PFSK-1 (cell line): ENCODE data around the gene ZNF19.

ENCODE experiments used
- FOXP2 ChIP-seq: optimal IDR thresholded peaks from 2 replicates; pipeline ENCODE3; 2011; ENCODE audit warnings: borderline replicate concordance, control low read depth, inconsistent platforms; ENCODE audit not compliant: insufficient read depth; ENCODE audit errors: extremely low read length, extremely low read depth
- POLR2AphosphoS5 ChIP-seq: IDR thresholded peaks from 2 replicates; pipeline ENCODE4 v1.6.1; 2012; ENCODE audit warnings: low read depth, mild to moderate bottlenecking, control low read depth, low read length, moderate library complexity
- SIN3A ChIP-seq: IDR thresholded peaks from 2 replicates; pipeline ENCODE4 v1.6.1; 2012; ENCODE audit warnings: mild to moderate bottlenecking, low read length, moderate library complexity, borderline replicate concordance; ENCODE audit not compliant: insufficient read depth
- TAF1 ChIP-seq: IDR thresholded peaks from 2 replicates; pipeline ENCODE4 v1.6.1; 2012; ENCODE audit warnings: low read length, control low read depth, borderline replicate concordance; ENCODE audit not compliant: insufficient read depth
- TF ChIP-seq, protein P1 (sequence below), 2 experiments: IDR thresholded peaks; 2 replicates each; pipeline versions ENCODE4 v1.6.1 to v1.8.0; 2011 to 2012; ENCODE audit warnings: low read depth in 2 of 2, low read length in 2 of 2, control low read depth in 1 of 2, inconsistent platforms in 1 of 2, mild to moderate bottlenecking in 1 of 2, moderate library complexity in 1 of 2; ENCODE audit not compliant: insufficient read depth in 1 of 2

Gene ZNF19

DNA sequence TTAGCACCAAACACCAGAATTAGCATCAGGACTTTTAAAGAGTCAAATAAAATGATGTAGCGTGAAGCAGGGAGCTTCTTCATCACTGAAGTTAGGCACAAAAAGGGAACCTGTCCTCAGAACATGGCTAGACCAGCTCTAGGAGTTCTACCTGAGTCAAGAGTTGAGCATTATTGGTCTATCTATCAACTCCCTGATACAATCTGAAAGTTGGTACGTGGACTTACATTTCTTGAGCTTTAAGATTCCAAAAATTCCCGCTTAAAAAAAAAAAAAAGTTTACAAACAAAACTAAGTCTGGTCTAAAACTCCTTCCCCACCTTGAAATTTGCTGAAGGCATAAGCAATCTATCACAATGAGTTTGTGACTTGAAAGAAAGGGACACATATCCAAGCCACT lies 59.5 kb downstream of the ZNF19 start:
- TF ChIP-seq, protein P1, sequence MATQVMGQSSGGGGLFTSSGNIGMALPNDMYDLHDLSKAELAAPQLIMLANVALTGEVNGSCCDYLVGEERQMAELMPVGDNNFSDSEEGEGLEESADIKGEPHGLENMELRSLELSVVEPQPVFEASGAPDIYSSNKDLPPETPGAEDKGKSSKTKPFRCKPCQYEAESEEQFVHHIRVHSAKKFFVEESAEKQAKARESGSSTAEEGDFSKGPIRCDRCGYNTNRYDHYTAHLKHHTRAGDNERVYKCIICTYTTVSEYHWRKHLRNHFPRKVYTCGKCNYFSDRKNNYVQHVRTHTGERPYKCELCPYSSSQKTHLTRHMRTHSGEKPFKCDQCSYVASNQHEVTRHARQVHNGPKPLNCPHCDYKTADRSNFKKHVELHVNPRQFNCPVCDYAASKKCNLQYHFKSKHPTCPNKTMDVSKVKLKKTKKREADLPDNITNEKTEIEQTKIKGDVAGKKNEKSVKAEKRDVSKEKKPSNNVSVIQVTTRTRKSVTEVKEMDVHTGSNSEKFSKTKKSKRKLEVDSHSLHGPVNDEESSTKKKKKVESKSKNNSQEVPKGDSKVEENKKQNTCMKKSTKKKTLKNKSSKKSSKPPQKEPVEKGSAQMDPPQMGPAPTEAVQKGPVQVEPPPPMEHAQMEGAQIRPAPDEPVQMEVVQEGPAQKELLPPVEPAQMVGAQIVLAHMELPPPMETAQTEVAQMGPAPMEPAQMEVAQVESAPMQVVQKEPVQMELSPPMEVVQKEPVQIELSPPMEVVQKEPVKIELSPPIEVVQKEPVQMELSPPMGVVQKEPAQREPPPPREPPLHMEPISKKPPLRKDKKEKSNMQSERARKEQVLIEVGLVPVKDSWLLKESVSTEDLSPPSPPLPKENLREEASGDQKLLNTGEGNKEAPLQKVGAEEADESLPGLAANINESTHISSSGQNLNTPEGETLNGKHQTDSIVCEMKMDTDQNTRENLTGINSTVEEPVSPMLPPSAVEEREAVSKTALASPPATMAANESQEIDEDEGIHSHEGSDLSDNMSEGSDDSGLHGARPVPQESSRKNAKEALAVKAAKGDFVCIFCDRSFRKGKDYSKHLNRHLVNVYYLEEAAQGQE (IDR thresholded peaks at IDR 0.05; ENCODE audit: insufficient read depth in 1 of 2, low read depth in 2 of 2, low read length in 2 of 2): no peak
- TF ChIP-seq FOXP2 (no peak), SIN3A (no peak), POLR2AphosphoS5 (no peak), TAF1 (no peak)

DNA sequence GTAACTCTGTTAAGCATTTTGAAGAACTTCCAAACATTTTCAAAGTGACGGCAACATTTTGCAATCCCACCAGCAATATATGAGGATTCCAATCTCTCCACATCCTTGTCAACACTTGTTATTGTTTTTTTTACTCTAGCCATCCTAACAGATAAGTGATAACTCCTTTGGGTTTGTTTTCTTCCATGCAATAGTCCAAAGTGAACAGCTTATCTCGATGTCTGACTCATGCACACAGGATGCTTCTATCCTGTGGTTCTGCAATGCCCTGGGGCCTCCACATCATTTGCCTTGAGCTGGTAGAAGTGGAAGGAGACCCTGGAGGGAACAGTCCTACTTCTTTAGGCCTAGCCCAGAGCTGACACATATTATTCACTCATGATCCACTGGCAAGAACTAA lies 60.2 kb downstream of the ZNF19 start:
- TF ChIP-seq, protein P1 (IDR thresholded peaks at IDR 0.05; ENCODE audit: insufficient read depth in 1 of 2, low read depth in 2 of 2, low read length in 2 of 2): no peak
- TF ChIP-seq TAF1: no peak
- TF ChIP-seq POLR2AphosphoS5: no peak
- TF ChIP-seq SIN3A: no peak
- no peak for TF ChIP-seq FOXP2

DNA sequence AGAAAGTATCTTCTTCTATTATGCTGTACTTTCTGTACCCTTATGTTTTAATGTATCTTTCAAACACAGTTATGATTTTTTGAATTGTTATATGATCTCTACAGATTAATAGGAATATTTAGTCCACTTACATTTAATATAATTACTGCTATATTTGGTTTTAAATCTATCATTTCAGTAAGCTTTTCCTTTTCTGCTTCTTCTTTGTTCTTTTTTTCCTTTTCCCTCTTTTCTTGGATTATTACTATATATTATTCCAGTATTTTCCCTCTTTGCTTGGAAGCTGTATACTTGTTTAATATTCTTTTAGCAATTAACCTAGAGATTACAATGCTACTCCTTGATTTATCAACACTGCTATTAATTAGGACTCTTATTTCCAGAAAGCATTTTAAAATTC lies 60.7 kb downstream of the ZNF19 start:
- TF ChIP-seq FOXP2 (no peak), SIN3A (no peak), POLR2AphosphoS5 (no peak), TAF1 (no peak)
- TF ChIP-seq, protein P1 (IDR thresholded peaks at IDR 0.05; ENCODE audit: insufficient read depth in 1 of 2, low read depth in 2 of 2, low read length in 2 of 2): no peak

DNA sequence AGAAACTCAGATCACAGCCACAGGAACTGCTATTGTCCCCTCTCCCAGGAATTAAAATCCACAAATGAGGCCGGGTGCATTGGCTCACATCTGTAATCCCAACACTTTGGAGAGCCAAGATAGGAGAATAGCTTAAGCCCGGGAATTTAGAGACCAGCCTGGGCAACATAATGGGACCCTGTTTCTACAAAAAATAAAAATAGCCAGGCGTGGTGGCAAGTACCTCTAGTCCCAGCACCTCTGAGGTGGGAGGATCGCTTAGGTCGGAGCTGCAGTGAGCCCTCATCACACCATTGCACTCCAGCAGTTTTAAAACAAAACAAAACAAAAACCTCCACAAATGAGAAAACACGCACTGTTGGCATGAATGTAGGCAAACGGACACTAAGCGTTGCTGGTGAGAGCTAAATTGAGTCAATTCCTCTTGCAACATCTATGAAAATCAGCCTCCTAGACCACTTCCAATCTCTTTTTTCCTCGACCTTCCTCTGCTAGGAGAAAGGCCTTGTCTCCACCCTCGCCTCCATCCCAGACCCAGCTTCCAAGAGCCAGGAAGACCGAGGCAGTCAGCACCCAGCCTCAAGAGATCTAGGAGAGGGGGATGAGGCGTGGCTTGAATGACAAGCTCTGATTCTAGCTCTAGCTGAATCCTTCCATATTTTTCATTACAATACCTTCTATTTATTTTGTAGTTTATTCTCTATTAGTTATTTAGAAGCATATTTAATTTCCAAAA lies 62.1 kb downstream of the ZNF19 start:
- TF ChIP-seq SIN3A (no peak), TAF1 (no peak), POLR2AphosphoS5 (no peak), FOXP2 (no peak)
- TF ChIP-seq, protein P1 (IDR thresholded peaks at IDR 0.05; ENCODE audit: insufficient read depth in 1 of 2, low read depth in 2 of 2, low read length in 2 of 2): no peak
